ENCODE results near the gene NUCB1. TPM values are rescaled to one million over a fixed set of nuclear protein-coding genes. Genes with fewer than 3 reads are reported as not detected.

NUCB1 gene
- total and polyA plus RNA-seq, 9 of the 15 experiments (the other 6 are each of a cell fraction or from before 2014, with no cell fraction given), result 3.1 to 153 (median 71.7) TPM

- no peak for TF ChIP-seq ZFPM2 (CRISPR knock-in tag; IDR thresholded peaks at IDR 0.05)
- TF ChIP-seq ELF2 (CRISPR knock-in tag; IDR thresholded peaks at IDR 0.05), result 0 out of 2 replicates have a peak, but pooled peaks have one; percentile 57
- peak; percentile 53; the same call in 1 of the 2 replicates for TF ChIP-seq HEY1 (CRISPR knock-in tag; IDR thresholded peaks at IDR 0.05; ENCODE audit: borderline replicate concordance)
- no peak for TF ChIP-seq SPI1 (IDR thresholded peaks at IDR 0.05; ENCODE audit: borderline replicate concordance, low read depth, low read length)
- 0 out of 2 replicates have a peak, but pooled peaks have one; percentile 9 for TF ChIP-seq RFX5 (IDR thresholded peaks at IDR 0.05; ENCODE audit: low read depth, low read length)
- TF ChIP-seq, protein P1, sequence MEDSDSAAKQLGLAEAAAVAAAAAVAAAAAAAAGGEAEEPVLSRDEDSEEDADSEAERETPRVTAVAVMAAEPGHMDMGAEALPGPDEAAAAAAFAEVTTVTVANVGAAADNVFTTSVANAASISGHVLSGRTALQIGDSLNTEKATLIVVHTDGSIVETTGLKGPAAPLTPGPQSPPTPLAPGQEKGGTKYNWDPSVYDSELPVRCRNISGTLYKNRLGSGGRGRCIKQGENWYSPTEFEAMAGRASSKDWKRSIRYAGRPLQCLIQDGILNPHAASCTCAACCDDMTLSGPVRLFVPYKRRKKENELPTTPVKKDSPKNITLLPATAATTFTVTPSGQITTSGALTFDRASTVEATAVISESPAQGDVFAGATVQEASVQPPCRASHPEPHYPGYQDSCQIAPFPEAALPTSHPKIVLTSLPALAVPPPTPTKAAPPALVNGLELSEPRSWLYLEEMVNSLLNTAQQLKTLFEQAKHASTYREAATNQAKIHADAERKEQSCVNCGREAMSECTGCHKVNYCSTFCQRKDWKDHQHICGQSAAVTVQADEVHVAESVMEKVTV (CRISPR knock-in tag; IDR thresholded peaks at IDR 0.05), result no peak
- TF ChIP-seq EP300 (IDR thresholded peaks at IDR 0.05; ENCODE audit: low read length), result peak; percentile 79
- TF ChIP-seq ZBTB9 (CRISPR knock-in tag; IDR thresholded peaks at IDR 0.05), result no peak
- peak; percentile 18 to 19; a peak in 3 of 4 replicates for TF ChIP-seq TEAD1 (CRISPR knock-in tag; IDR thresholded peaks at IDR 0.05)
- TF ChIP-seq NR2C2 (CRISPR knock-in tag; IDR thresholded peaks at IDR 0.05), result no peak
- peak; percentile 51; the same call in 1 of the 2 replicates for TF ChIP-seq NR2C2 (tag; IDR thresholded peaks at IDR 0.05)
- TF ChIP-seq TAL1 (IDR thresholded peaks at IDR 0.05), result peak; percentile 43
- peak; percentile 60; the same call in 1 of the 2 replicates for TF ChIP-seq TEAD4 (IDR thresholded peaks at IDR 0.05; ENCODE audit: low read length)
- no peak for TF ChIP-seq TEAD4 (CRISPR knock-in tag; IDR thresholded peaks at IDR 0.05; ENCODE audit: borderline replicate concordance)
- peak; percentile 93 for TF ChIP-seq FOXJ3 (CRISPR knock-in tag; IDR thresholded peaks at IDR 0.05)
- TF ChIP-seq, protein P2, sequence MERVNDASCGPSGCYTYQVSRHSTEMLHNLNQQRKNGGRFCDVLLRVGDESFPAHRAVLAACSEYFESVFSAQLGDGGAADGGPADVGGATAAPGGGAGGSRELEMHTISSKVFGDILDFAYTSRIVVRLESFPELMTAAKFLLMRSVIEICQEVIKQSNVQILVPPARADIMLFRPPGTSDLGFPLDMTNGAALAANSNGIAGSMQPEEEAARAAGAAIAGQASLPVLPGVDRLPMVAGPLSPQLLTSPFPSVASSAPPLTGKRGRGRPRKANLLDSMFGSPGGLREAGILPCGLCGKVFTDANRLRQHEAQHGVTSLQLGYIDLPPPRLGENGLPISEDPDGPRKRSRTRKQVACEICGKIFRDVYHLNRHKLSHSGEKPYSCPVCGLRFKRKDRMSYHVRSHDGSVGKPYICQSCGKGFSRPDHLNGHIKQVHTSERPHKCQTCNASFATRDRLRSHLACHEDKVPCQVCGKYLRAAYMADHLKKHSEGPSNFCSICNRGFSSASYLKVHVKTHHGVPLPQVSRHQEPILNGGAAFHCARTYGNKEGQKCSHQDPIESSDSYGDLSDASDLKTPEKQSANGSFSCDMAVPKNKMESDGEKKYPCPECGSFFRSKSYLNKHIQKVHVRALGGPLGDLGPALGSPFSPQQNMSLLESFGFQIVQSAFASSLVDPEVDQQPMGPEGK (CRISPR knock-in tag; IDR thresholded peaks at IDR 0.05; ENCODE audit: borderline replicate concordance), result 0 out of 2 replicates have a peak, but pooled peaks have one; percentile 4
- TF ChIP-seq, protein P3, sequence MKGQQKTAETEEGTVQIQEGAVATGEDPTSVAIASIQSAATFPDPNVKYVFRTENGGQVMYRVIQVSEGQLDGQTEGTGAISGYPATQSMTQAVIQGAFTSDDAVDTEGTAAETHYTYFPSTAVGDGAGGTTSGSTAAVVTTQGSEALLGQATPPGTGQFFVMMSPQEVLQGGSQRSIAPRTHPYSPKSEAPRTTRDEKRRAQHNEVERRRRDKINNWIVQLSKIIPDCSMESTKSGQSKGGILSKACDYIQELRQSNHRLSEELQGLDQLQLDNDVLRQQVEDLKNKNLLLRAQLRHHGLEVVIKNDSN (CRISPR knock-in tag; IDR thresholded peaks at IDR 0.05), result peak; percentile 4; the same call in 1 of the 2 replicates
- no peak for TF ChIP-seq MYC (IDR thresholded peaks at IDR 0.05; ENCODE audit: low read depth, low read length)
- no peak for TF ChIP-seq MYC (CRISPR knock-in tag; IDR thresholded peaks at IDR 0.05; ENCODE audit: borderline replicate concordance, low read depth)
- TF ChIP-seq, protein P4, sequence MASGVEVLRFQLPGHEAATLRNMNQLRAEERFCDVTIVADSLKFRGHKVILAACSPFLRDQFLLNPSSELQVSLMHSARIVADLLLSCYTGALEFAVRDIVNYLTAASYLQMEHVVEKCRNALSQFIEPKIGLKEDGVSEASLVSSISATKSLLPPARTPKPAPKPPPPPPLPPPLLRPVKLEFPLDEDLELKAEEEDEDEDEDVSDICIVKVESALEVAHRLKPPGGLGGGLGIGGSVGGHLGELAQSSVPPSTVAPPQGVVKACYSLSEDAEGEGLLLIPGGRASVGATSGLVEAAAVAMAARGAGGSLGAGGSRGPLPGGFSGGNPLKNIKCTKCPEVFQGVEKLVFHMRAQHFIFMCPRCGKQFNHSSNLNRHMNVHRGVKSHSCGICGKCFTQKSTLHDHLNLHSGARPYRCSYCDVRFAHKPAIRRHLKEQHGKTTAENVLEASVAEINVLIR (CRISPR knock-in tag; IDR thresholded peaks at IDR 0.05), result no peak
- TF ChIP-seq SAP30 (IDR thresholded peaks at IDR 0.05; ENCODE audit: borderline replicate concordance, insufficient read depth, low read depth, low read length, poor library complexity, severe bottlenecking), result peak; percentile 74
- TF ChIP-seq HCFC1 (IDR thresholded peaks at IDR 0.05; ENCODE audit: low read depth, low read length), result no peak
Observed at GRCh38 chr19:48872884-48873475, 27.1 kb upstream of the NUCB1 start (continued).
